ENCODE data around the gene PTX4. TPM values are rescaled to one million over a fixed set of nuclear protein-coding genes. Genes with fewer than 3 reads are reported as not detected.

PTX4 gene, protein sequence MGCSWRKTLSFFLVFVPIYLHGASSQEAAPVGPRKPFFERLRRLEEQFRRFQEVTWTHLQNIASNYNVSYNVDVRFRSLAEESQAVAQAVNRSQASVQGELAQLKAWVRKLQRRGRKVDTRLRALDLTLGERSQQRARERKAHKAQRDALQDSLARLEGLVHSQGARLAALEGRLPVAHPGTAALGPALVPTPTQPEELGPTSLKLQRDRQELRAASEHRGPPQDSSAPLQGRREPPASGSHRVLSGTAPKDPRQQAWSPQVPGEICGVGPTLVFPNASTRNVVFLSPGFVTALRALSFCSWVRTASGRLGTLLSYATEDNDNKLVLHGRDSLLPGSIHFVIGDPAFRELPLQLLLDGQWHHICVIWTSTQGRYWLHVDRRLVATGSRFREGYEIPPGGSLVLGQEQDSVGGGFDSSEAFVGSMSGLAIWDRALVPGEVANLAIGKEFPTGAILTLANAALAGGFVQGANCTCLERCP
- total RNA-seq (ENCODE audit: unreplicated experiment), result 2.2 TPM
- long read RNA-seq, result 0 reads

DNA sequence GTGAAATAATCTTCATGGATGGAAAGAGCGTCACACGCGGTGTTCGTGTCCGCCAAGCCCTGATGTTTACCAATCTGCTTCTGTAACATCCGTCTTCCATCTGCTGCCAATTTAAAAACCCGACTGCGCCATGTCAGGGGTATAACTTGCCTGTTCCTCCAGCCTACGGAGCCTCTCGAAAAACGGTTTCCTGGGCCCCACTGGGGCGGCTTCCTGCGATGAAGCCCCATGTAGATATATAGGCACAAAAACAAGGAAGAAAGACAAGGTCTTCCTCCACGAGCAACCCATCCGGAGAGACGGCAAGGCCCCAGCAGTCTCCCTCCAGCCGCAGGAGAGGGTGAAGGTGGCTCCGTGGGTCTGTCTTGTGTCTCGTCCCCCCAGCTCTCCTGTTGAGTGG lies at the start of gene PTX4:
Gene PTX4, minus strand, starts transcription at position 326 of the 400 bp plus-strand sequence. Its CDS starts 35 bp downstream, at position 291.
- Mint-ChIP-seq H3K4me1 (ENCODE audit: low read depth, unreplicated experiment) (peaks cover 9% of the 10 kb centered on the region), H3K4me3 (ENCODE audit: unreplicated experiment) (no peak within 1 kb of the TSS), H3K9me3 (ENCODE audit: unreplicated experiment) (peaks cover 5% of the 10 kb centered on the region), H3K27ac (ENCODE audit: unreplicated experiment) (no peak within 1 kb of the TSS), H3K36me3 (ENCODE audit: unreplicated experiment) (no peaks in the 10 kb centered on the region), H3K27me3 (ENCODE audit: unreplicated experiment) (peaks cover 6% of the 10 kb centered on the region)
- TF ChIP-seq, protein P1, sequence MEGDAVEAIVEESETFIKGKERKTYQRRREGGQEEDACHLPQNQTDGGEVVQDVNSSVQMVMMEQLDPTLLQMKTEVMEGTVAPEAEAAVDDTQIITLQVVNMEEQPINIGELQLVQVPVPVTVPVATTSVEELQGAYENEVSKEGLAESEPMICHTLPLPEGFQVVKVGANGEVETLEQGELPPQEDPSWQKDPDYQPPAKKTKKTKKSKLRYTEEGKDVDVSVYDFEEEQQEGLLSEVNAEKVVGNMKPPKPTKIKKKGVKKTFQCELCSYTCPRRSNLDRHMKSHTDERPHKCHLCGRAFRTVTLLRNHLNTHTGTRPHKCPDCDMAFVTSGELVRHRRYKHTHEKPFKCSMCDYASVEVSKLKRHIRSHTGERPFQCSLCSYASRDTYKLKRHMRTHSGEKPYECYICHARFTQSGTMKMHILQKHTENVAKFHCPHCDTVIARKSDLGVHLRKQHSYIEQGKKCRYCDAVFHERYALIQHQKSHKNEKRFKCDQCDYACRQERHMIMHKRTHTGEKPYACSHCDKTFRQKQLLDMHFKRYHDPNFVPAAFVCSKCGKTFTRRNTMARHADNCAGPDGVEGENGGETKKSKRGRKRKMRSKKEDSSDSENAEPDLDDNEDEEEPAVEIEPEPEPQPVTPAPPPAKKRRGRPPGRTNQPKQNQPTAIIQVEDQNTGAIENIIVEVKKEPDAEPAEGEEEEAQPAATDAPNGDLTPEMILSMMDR (IDR thresholded peaks at IDR 0.05; ENCODE audit: partially characterized antibody, unreplicated experiment), result no peak
- no peak for DNase-seq

DNA sequence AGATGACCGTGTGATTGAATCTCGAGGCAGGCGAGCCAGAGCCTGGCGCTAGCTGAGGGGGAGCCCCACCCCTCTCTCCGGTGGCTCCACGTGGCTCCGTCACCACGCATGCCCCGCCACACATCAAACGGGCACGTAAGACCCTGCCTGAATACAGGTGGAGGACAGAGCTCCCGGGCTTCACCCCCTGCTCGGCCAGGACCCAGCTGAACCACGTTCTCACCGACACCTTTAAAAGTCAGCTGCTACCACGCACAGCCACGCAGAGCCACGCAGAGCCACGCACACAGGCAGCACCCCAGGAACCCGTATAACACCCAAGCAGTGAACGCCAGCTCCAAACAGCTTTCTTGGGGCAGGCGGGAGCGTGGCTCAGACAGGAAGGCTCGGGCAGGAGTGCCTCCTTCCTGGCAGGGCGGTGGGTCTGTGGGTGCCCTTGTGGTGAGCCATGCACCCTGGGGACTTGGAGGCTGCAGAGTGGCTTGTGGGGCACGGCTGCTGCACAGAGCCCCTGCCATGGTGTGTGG lies 49.1 kb upstream of the PTX4 start:
- Mint-ChIP-seq H3K36me3 (ENCODE audit: unreplicated experiment) (no peaks in the 10 kb centered on the region), H3K4me3 (ENCODE audit: unreplicated experiment) (no peak overlapping the region), H3K27me3 (ENCODE audit: unreplicated experiment) (peaks cover 13% of the 10 kb centered on the region), H3K27ac (ENCODE audit: unreplicated experiment) (no peak overlapping the region), H3K9me3 (ENCODE audit: unreplicated experiment) (peaks cover 16% of the 10 kb centered on the region), H3K4me1 (ENCODE audit: low read depth, unreplicated experiment) (peaks cover 30% of the 10 kb centered on the region)
- TF ChIP-seq, protein P1 (IDR thresholded peaks at IDR 0.05; ENCODE audit: partially characterized antibody, unreplicated experiment), result no peak
- no peak for DNase-seq

DNA sequence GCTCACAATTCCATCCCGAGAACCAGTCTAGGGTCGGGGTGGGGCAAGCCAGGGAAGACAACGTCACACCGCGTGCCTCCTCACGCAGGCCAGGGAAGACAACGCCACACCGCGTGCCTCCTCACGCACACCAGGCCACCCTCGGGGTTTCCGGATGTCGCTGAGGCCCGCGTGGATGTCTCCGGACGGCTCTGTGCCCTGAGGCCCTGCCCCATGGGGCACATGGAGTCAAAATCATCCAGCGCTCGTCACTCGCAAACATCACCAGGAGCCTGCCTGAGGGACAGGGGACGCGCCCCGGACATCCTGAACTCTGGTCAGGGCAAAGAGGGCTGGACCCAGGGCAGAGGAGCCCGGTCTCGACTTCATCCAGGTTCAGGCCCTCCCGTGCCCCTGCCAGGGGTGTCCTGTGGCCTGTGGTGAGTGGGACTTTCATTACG lies 48.4 kb upstream of the PTX4 start:
- DNase-seq, result no peak
- H3K27me3 Mint-ChIP-seq (ENCODE audit: unreplicated experiment), result peaks cover 13% of the 10 kb centered on the region
- no peak overlapping the region for H3K27ac Mint-ChIP-seq (ENCODE audit: unreplicated experiment)
- peaks cover 16% of the 10 kb centered on the region for H3K9me3 Mint-ChIP-seq (ENCODE audit: unreplicated experiment)
- H3K36me3 Mint-ChIP-seq (ENCODE audit: unreplicated experiment), result no peaks in the 10 kb centered on the region
- H3K4me3 Mint-ChIP-seq (ENCODE audit: unreplicated experiment), result no peak overlapping the region
- TF ChIP-seq, protein P1 (IDR thresholded peaks at IDR 0.05; ENCODE audit: partially characterized antibody, unreplicated experiment), result no peak
- H3K4me1 Mint-ChIP-seq (ENCODE audit: low read depth, unreplicated experiment), result peaks cover 26% of the 10 kb centered on the region

DNA sequence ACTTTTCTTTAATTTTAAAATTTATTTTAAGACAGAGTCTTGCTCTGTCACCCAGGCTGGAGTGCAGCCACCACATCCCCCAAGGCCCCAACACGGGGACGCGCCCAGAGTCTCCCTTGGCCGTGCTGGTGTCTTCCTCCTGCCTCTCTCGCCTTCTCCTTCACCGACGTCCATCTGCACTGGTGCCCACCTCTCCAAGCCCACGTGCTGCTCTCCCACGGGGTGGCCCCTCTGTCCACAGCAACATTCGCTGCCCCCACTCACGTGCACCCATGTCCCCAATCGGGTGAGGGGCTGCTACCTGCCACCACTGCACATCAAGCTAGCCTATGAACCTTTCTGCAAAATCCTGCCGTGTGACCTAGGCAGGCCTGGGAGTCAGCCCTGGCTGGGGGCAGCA lies 47.9 kb upstream of the PTX4 start:
- Mint-ChIP-seq H3K9me3 (ENCODE audit: unreplicated experiment) (peaks cover 16% of the 10 kb centered on the region), H3K27me3 (ENCODE audit: unreplicated experiment) (peaks cover 13% of the 10 kb centered on the region), H3K36me3 (ENCODE audit: unreplicated experiment) (no peaks in the 10 kb centered on the region), H3K4me3 (ENCODE audit: unreplicated experiment) (no peak overlapping the region), H3K4me1 (ENCODE audit: low read depth, unreplicated experiment) (peaks cover 26% of the 10 kb centered on the region), H3K27ac (ENCODE audit: unreplicated experiment) (no peak overlapping the region)
- DNase-seq, result no peak
- TF ChIP-seq, protein P1 (IDR thresholded peaks at IDR 0.05; ENCODE audit: partially characterized antibody, unreplicated experiment), result no peak
